LHCN-M2 (cell line): Measurements from ENCODE around the gene ANTXR1. TPM values are rescaled to one million over a fixed set of nuclear protein-coding genes. Genes with fewer than 3 reads are reported as not detected.
A peak's percentile ranks its signal among the peaks of the same experiment; 100 is the strongest.

Experiments used
- DNase-seq: peaks from one replicate; pipeline ENCODE4 v3.0.0-alpha.2; 2012; ENCODE audit warnings: low read depth
- total RNA-seq: library from RNA; depleted of rRNA; stranded (reverse); fragments of >200 nt; gene quantifications from 2 replicates; pipeline ENCODE4 v1.2.3, GENCODE V29; 2014

ANTXR1 gene
- total RNA-seq, 1 experiment from 2014 or later = 209 TPM

DNA sequence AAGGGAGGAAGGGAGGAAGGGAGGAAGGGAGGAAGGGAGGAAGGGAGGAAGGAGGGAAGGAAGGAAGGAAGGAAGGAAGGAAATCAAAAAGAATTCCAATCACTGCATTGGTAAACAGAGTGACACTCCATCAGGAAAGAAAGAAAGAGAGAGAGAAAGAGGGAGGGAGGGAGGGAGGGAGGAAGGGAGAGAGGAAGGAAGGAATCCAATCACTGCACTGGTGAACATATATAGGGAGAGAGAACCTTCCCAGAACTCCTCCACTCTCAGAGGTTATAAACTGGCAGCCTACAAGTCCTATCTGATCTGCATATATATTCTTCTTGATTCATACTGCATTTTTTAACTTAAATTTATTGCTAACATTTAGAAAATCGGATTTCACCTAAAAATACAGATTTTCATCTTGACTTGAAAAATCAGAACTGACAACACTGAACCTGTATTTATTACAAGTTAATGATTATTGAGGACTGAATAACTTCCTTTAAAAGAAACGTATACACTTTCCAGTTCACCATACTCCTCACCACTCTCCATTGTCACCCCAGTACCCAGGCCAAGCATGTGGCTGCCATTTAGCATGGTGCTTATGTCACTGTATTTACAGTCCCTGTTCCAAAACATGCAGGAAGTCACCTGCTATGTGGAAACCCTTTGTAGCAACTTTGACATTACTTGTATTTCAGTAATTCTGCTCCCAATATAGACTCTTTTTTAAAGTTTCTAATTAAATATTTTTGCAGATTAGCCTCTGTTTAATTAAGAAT is 83.5 kb downstream of the ANTXR1 start:
- no peak for DNase-seq

DNA sequence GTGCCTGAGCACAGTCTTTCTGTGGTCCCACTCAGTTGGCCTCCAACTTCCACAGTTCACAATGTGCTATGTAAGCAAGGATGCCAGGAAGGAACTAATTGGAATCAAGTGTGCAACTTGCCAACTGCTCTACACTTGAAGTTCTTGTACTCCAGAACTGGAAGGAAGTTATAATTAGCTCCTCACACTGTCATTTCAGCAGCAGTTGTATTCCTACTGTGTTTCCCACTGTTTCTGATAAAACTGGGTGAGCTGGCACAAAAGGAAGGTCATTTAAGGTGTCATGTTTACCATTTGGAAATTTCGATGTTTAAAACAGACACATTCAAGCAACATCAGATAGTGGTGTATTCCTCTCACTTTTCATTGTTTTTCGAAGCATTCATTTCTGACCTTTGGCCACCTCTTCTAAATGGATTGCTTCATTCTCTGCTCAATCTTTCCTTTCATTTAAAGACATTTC is 84.2 kb downstream of the ANTXR1 start:
- no peak for DNase-seq

DNA sequence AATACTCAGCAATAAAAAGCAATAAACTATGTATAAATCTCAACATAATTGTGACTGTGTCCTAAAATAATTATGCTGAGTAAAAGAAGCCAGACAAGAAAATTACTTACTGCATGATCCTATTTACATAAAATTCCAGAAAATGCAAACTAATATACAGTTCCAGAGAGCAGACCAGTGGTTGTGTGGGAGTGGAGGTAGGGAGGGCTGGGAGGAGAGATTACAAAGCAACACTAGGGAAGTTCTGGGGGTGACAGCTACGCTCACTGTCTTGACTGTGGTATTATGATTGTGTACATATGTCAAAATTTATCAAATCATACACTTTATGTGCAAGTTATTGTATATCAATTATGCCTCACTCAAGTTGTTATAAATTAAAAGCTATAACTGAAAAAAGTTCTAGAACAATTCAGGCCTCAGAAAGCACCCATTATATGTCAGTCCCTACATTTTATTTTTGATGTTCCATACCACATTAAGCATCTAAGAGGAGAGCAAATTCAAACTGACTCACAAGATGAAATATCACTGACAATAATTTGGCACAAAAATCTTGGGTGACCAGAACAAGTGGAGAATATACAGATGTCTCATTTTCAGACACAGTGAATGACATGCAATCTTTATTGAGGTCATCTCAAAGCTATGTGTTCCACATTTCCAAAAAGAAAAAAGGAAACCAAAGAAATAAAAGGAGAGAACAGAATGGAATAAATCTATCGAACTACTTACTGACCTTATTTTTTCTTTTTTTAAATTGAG is 85.1 kb downstream of the ANTXR1 start:
- no peak for DNase-seq

DNA sequence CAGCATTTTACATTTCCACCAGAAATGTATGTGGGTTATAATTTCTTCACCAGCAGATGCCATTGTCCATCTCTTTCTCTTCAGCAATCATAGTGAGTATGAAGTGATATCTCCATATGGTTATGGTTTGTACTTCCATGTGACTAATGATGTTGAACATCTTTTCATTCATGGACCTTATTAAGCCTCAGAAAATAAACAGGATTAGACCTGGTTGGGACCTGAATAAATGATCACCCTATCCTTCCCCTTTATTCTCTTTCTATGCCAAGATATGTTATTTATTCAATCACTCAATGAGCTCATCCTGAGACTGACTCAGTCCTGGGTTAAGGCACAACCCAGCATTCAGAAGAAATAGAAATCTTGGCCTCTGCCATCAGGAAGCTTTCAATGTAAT is 86.6 kb downstream of the ANTXR1 start:
- peak; percentile 57 for DNase-seq

DNA sequence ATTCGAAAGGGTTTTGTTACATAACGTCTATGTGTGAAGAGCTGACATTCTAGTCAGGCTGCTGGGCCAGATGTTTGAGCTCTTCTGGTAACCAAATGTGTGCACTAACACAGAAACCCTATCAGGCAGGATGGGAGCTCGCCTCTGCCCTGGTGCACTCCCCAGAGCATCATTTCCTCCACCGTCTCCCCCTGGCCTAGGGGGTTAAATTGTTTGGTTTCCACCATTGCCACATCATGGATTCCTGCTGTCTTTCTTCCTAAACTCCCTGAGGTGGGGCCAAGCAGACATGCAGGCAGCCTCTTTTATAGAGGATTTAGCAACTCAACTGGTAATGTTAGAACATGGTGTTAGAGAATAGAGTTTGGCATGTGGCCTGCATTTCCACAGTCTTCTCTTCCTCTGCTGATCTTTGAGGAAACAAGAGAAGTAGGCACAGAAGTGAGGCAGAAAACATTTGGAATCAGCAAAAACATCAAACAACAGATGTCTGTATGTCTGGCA is 87.3 kb downstream of the ANTXR1 start:
- no peak for DNase-seq

DNA sequence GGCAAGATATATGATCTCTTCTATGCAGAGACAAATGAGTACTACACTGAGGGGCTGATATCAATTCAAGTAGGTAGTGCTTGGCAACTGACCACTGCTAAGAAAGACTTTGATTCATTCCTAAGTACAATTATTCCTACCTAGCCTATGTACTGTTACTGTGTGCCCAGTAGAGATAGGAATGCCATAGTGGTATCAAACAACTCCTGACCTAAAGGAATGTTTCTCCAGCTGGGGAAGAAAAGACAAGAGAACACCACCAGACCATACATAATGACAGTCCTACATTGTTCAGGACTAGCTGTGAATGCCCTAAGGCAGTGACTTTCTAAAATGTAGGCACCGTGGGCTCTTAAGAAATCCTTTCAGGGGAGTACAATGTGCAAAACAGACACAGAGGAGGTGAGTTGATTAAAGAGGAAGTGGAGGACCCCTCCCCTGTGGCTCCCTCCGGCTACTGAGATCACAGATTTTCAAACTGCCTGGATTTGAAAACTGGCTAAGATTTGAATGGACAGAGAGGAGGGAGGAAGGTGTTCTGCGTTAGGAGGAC is 89.1 kb downstream of the ANTXR1 start:
- no peak for DNase-seq

DNA sequence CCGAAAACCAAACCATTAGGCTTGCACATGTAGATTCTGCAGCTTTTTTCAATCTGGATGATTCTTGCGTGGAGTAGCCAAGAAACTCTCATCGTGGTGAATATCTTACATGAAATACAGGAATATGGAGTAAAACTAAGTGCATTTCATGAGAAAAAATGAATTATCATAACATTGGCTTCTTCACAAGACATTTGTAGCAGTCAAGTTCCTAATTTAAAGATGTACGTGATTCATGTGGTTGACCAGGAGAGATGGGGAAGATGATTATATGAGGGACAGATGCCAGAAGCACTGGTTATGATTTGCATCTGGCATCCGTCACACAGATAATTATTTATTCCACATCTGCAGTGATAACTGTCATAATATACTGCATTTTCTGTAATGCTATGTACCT is 90.4 kb downstream of the ANTXR1 start:
- no peak for DNase-seq

DNA sequence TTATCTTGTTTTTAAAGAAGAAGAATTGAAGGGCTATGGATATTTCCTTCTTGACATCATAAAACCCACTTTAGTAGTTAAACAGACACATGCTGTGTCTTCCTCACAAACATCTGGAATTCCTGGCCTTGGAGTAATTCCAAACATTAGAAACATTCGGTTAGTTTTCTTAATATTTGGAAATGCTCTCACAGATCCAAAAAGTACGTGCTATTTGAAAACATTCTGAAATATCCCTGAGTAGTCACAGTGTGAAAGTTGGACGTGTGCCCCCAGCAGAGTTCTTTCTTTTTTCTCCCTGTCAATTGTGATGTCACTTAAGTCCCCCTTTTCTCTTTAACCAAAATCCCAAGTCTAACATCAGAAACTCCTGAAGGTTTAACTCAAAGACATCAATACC is 91.3 kb downstream of the ANTXR1 start:
- no peak for DNase-seq

DNA sequence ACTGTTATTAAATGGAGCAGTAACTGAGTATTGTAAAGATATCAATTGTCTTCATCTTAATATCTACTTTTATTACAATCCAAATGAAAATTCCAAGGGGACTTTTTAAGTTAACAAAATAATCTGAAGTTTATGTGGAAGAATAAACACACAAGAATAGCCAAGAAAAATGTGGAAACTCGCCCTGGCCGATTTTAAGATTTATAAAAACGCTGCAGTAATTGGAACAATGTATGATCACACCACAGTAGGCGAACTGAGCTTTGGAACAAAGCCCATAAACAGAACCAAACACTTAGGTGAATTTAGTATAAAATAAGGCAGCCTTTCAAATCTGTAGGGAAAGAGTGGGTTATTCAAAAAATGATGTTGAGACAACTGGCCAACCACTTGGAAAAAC is 96.3 kb downstream of the ANTXR1 start:
- no peak for DNase-seq

DNA sequence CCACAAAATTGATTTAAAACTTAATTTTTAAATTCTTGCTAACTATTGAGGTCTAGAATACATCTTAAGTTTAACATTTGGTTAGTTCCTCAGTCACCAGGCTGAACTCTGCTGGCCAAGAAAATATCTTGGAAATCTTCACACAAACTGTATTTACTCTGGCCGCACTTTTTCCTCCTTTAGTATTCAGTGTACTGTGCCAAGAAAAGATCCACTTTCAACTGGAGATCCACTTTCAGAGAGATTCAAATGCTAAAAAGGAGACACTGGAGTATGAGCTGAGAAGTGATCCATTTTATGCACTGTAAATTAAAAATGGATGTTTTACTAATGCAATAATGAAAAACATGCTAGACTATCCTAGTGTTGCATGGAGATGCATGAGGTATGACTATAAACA is 98.1 kb downstream of the ANTXR1 start:
- no peak for DNase-seq

DNA sequence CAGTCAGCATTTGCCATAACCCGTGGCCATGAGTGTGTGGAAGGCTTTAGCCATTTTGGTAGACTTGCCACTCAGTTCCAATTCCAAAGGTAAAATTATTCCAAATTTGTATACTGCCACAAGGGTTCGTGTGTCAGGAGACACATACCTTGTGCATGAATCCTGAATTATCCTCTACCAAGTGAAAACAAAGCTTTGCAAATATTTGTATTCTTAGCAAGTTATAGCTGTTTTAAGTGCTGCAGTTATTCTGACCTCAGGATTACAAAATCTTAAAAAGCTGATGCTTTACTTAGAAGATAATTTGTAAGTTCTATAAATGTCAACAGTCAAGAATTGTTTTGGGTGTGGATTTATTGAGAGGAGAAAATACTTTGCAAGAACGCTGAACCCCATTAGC is 100.6 kb downstream of the ANTXR1 start:
- peak; percentile 33 for DNase-seq

DNA sequence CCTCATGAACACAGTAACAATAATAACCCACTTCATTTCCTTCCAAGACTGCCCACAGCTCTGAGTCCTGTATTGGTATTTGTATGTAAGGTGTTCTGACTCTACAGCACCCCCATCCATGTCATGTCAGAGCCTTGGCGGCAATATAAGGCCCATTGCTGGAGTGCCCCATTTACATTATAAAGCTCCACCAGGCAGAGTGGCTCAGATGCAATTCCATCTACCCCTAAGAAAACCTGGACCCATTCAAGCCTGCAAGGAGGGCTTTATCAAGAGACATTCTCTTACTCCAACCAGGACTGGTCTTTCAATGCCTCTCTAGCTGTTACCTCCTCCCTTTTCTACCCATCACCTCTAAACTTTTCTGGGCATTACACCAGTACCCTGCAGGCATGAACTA is 101.6 kb downstream of the ANTXR1 start:
- no peak for DNase-seq

DNA sequence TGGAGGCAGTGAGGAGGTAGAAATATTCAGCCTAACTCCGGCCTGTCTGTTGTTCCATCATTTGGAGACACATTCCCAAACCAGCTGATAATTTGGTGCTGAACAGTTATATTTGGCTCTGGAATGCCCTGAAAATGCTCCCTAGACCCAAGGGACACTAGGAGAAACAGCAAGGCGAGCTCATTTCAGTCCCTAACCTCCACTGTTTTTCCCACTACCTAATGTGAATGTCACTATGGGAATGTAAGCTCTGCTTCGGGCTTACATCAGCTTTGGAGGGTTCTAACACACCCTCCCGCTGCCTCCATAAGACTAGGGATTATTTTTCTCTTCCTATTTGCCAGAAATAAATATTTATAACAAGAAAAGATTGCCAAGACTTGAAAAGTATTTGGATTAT is 103.5 kb downstream of the ANTXR1 start:
- no peak for DNase-seq

DNA sequence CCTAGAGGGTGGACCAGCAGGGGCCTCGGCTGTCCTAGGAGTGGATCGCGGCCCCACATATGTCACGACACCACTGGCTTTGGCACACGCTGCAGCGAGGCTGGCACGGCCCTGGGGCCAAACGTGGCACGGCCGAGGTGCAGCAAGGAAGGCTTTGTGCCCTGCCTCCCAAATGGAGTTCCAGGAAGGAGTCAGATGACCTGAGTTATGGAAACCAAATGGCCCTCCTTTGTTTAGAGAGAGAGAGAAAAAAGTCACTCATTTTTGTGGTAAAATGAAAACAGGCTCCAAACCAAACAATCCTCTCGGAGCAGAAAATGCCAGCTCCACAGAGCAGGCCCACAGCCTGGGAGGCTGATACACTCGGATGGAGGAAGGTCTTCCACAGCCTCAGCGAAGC is 105.6 kb downstream of the ANTXR1 start:
- no peak for DNase-seq

DNA sequence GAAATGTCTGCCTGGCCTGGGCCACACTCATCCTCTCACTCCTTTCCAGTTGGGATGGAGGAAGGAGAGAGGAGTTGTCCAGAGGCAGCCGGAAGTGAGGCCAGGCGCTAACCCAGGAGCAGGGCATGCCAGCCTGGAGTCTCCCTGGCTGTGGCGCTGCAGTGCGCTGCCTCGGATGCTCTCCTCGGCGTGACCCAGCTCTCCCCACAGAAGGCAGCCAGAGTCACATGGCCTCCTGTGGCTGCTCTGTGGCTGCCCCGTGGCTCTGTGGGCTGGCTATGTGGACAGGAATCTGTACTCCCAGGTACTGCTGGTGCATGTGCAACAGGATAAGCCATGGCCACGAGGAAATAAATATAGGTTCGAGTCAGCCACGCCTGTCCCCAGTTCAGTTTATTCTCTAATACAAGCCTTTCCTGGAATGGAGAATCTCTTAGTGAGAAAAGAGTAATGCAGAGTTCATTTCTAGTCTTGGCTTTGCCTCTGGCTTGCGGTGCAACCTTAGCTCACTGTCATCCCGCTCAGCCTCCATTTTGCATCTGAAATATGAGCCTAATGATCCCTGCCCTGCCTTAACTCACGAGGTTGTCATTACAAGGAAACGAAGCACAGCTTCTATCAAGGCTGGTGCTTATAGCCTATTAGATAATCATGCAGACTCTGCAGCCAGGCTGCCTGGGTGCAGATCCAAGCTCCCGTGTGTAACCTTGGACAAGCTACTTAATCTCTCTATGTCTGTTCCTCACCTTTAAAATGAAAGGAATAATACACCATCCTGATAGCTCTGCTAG is 106.3 kb downstream of the ANTXR1 start:
- DNase-seq = no peak

DNA sequence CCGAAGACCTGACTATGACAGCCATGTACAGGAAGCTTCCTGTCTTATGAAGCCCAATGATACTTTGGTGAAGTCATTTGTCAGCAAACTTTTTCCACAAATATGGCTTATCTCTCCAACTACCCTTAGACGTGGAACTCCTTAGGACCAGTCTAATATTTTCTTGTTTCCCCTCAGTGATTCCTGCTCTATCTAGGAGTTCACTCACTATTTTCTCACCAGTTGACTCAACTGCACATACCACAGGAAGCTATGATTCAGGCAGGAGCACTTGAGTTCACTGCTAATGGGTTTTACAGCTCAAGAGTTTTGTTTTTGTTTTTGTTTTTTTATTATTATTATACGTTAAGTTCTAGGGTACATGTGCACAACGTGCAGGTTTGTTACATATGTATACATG is 109.3 kb downstream of the ANTXR1 start:
- peak; percentile 80 for DNase-seq

DNA sequence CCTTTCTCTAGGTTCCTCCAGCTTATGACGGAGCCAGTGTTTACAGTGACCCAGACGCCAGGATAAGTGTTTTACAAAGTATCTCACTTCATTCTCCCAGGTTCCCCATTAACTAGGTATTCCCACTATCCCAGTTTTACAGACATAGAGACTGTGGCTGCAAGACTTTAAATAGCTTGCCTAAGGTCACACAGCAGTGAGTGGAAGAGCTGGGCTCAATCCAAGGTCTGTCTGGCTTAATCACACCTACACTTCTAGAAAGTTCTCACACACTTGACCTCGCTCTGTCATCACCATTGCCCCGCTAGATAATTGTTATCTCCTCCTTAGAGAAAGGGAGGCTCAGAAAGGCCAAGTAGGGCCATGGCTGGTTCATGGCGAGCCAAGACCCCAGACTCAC is 110.2 kb downstream of the ANTXR1 start:
- DNase-seq = no peak

DNA sequence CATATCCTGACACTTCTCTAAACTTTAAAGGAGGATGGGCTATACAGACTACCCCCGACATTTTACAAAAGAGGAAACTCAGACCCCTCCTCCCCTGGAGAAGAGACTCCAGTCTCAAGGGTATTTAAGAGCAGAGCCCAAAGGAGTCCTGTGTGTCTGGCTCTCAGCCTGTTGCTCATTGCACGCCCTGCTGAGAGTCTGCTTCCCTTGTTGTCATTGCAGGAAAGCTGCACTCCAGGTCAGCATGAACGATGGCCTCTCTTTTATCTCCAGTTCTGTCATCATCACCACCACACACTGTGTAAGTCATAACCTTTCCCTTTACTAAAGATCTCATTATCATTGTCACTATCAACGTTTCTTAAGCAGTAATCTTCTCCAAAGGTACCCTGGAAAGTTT is 111.4 kb downstream of the ANTXR1 start:
- DNase-seq = no peak

DNA sequence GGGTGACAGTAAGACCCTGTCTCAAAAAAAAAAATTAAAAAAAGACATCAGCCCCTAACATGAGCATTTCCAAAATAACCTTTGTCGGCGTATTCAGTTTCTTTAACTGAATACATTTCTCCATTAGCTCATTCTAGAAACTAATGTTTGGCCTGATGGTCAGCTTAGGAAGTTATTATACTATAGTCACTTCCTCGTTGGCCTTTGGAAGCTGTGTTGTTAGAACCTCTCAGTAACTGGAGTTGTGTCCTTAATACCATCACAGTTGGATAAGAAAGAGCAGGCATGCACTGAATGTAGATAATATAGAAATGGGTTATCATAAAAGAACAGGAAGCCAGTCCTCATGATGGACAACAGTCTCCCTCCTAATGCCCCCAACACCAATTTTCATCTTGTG is 112.8 kb downstream of the ANTXR1 start:
- no peak for DNase-seq

DNA sequence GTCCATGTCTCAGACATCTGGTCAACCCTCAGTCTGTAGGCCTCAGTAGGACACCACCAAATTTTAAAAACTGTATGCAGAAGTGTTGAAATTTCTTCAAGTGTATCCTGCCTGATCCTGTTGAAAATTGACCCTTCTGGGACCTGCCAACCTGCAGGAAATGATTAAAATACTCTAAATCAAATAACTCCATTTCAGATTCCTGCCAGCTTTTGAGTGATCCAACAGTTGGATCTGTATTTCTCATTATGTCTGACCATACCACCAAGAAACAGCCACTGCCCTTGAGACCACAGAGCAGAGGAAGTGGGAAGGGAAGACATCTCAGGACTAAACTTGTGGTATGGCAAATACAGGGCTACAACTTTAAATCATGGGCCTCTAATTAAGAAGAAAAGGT is 113.4 kb downstream of the ANTXR1 start:
- no peak for DNase-seq

DNA sequence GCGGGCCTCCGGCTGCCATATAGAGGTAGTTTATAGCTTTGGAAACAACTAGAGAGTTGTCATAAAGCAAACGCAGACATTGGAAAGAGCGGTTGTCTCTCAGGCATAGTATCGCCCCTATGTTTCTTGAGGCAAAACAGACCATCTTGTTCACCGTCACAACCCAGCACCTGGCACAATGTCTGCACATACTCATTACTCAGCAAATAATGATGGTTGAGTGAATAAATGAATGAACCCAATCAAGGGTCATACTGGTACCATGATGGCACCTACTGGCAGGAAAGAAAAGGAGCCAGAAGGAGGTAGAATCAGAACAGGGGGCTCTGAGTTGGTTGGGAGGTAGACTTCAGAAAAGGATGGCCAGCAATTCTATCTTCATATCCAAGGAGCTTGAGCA is 118.5 kb downstream of the ANTXR1 start:
- no peak for DNase-seq
